Kidney epithelial cell (primary cell): ENCODE results near the gene MORC1. TPM values are rescaled to one million over a fixed set of nuclear protein-coding genes. Genes with fewer than 3 reads are reported as not detected.

ENCODE experiments used
- DNase-seq: peaks from one replicate; pipeline ENCODE4 v3.0.0-alpha.2; 2010; ENCODE audit warnings: low read depth
- H3K27me3 ChIP-seq: 2 replicates; pipeline ENCODE4 v1.6.0; 2011; ENCODE audit warnings: low read length; ENCODE audit not compliant: control insufficient read depth, insufficient read depth
- H3K36me3 ChIP-seq: 2 replicates; pipeline ENCODE4 v1.5.1; 2011; ENCODE audit warnings: low read length; ENCODE audit not compliant: control insufficient read depth, insufficient read depth
- H3K4me3 ChIP-seq: 2 replicates; pipeline ENCODE4 v1.5.1; 2011; ENCODE audit warnings: low read depth, mild to moderate bottlenecking, control low read depth, low read length
- CTCF ChIP-seq: IDR thresholded peaks from 2 replicates; pipeline ENCODE4 v1.5.1; 2011; ENCODE audit warnings: mild to moderate bottlenecking, moderate library complexity, low read length, control low read depth, inconsistent platforms; ENCODE audit not compliant: insufficient read depth, poor library complexity, severe bottlenecking
- total RNA-seq: library from RNA; depleted of rRNA; stranded (reverse); fragments of >200 nt; gene quantifications from 2 replicates; pipeline ENCODE4 v1.2.3, GENCODE V29; 2015

MORC1 gene
- total RNA-seq, 1 donor from 2014 or later: not detected

- Histone ChIP-seq H3K36me3 (no peaks in the 10 kb centered on the region), H3K4me3 (no peak overlapping the region), H3K27me3 (no peaks in the 10 kb centered on the region)
- DNase-seq: no peak
- TF ChIP-seq CTCF: no peak
These were observed 92.0 kb downstream of the MORC1 start for GRCh38 chr3:109025896-109026295.

- no peak overlapping the region for H3K4me3 ChIP-seq
- DNase-seq: peak; percentile 4
- H3K27me3 ChIP-seq: no peaks in the 10 kb centered on the region
- TF ChIP-seq CTCF: peak; percentile 78
- H3K36me3 ChIP-seq: no peaks in the 10 kb centered on the region
These were observed 94.2 kb downstream of the MORC1 start for GRCh38 chr3:109023656-109024254.

- TF ChIP-seq CTCF: no peak
- Histone ChIP-seq H3K27me3 (no peaks in the 10 kb centered on the region), H3K4me3 (no peak overlapping the region), H3K36me3 (no peaks in the 10 kb centered on the region)
- DNase-seq: no peak
These were observed 94.8 kb downstream of the MORC1 start for GRCh38 chr3:109023167-109023566.

- Histone ChIP-seq H3K36me3 (no peaks in the 10 kb centered on the region), H3K27me3 (no peaks in the 10 kb centered on the region), H3K4me3 (no peak overlapping the region)
- no peak for TF ChIP-seq CTCF
- DNase-seq: no peak
These were observed 96.4 kb downstream of the MORC1 start for GRCh38 chr3:109021556-109021955.

- no peak overlapping the region for H3K4me3 ChIP-seq
- no peak for TF ChIP-seq CTCF
- no peaks in the 10 kb centered on the region for H3K36me3 ChIP-seq
- no peaks in the 10 kb centered on the region for H3K27me3 ChIP-seq
- DNase-seq: no peak
These were observed 99.1 kb downstream of the MORC1 start for GRCh38 chr3:109018828-109019227.

- H3K4me3 ChIP-seq: no peak overlapping the region
- H3K27me3 ChIP-seq: no peaks in the 10 kb centered on the region
- no peaks in the 10 kb centered on the region for H3K36me3 ChIP-seq
- no peak for DNase-seq
- TF ChIP-seq CTCF: no peak
These were observed 112.5 kb downstream of the MORC1 start for GRCh38 chr3:109005443-109005842.
